HEK293T (cell line): ENCODE results near the gene ARHGEF38.

ENCODE experiments used
- CTCF ChIA-PET: fragments of 350-600 bp; formaldehyde crosslinking; extraction: SDS; loops from one replicate; lab custom pipeline; 2021; ENCODE audit warnings: antibody characterized with exemption, inconsistent platforms; lab: Yijun Ruan, JAX
- POLR2A ChIA-PET: fragments of 350-600 bp; formaldehyde crosslinking; extraction: SDS; loops from one replicate; lab custom pipeline; 2020; ENCODE audit warnings: antibody characterized with exemption, inconsistent platforms; lab: Yijun Ruan, JAX
- DNase-seq: peaks from one replicate; pipeline ENCODE4 v3.0.0; 2012; ENCODE audit warnings: mixed read lengths; ENCODE audit errors: extremely low spot score
- ARNT ChIP-seq: fragments of 450-650 bp; IDR thresholded peaks from 2 replicates; pipeline ENCODE4 v1.6.1; 2017; ENCODE audit warnings: mild to moderate bottlenecking
- BHLHE40 ChIP-seq: fragments of 450-650 bp; IDR thresholded peaks from 2 replicates; pipeline ENCODE4 v1.6.1; 2016; ENCODE audit warnings: mild to moderate bottlenecking, moderate library complexity, borderline replicate concordance
- CTBP1 ChIP-seq: fragments of 450-650 bp; IDR thresholded peaks from 2 replicates; pipeline ENCODE4 v1.6.1; 2016; ENCODE audit warnings: borderline replicate concordance
- ELF4 ChIP-seq: fragments of 450-650 bp; IDR thresholded peaks from 2 replicates; pipeline ENCODE4 v1.6.1; 2017; ENCODE audit warnings: antibody characterized with exemption
- FOXA1 ChIP-seq: fragments of 450-650 bp; IDR thresholded peaks from 2 replicates; pipeline ENCODE4 v1.6.1; 2016; ENCODE audit warnings: mild to moderate bottlenecking
- FOXK2 ChIP-seq: fragments of 450-650 bp; IDR thresholded peaks from 2 replicates; pipeline ENCODE4 v1.6.1; 2016; ENCODE audit warnings: mild to moderate bottlenecking
- FOXM1 ChIP-seq: fragments of 450-650 bp; IDR thresholded peaks from 2 replicates; pipeline ENCODE4 v1.6.1; 2017; ENCODE audit warnings: mild to moderate bottlenecking, borderline replicate concordance
- HDGF ChIP-seq: fragments of 450-650 bp; IDR thresholded peaks from 2 replicates; pipeline ENCODE4 v1.6.1; 2017; ENCODE audit warnings: antibody characterized with exemption, borderline replicate concordance
- L3MBTL2 ChIP-seq: fragments of 450-650 bp; conservative IDR thresholded peaks from 2 replicates; pipeline ENCODE4 v1.6.1; 2016; ENCODE audit warnings: mild to moderate bottlenecking
- LEF1 ChIP-seq: fragments of 450-650 bp; IDR thresholded peaks from 2 replicates; pipeline ENCODE4 v1.6.1; 2017; ENCODE audit warnings: mild to moderate bottlenecking, borderline replicate concordance
- NFRKB ChIP-seq: fragments of 450-650 bp; IDR thresholded peaks from 2 replicates; pipeline ENCODE4 v1.6.1; 2016; ENCODE audit warnings: mild to moderate bottlenecking, moderate library complexity
- SP1 ChIP-seq: fragments of 450-650 bp; IDR thresholded peaks from 2 replicates; pipeline ENCODE4 v1.6.1; 2017
- SUZ12 ChIP-seq: fragments of 450-650 bp; IDR thresholded peaks from 2 replicates; pipeline ENCODE4 v1.6.1; 2016; ENCODE audit warnings: mild to moderate bottlenecking
- TARDBP ChIP-seq: fragments of 450-650 bp; IDR thresholded peaks from 2 replicates; pipeline ENCODE4 v1.6.1; 2016
- ZNF384 ChIP-seq: fragments of 450-650 bp; IDR thresholded peaks from 2 replicates; pipeline ENCODE4 v1.6.1; 2016
- TF ChIP-seq, protein P1 (sequence below): fragments of 450-650 bp; IDR thresholded peaks from 2 replicates; pipeline ENCODE4 v1.6.1; 2016

The ARHGEF38 gene

DNA sequence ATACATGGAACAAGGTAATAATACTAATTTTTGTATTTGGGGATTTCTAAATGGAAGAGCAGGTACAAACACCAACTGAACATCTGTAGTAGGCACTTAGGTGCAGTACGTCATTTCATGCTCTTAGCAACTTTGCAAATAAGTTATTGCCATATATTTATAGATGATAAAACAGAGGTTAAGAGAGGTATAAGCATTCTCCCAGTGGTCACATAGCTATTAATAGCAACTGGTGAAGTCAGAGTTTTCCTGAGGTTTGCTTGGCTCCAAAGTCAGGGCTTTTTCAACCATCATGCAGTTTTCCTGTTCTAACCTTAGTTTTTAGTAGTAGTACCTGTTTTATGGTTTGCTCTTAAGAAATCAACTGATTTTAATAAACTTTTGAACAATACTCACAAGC lies 10.9 kb downstream of the ARHGEF38 start:
- DNase-seq = no peak
- POLR2A ChIA-PET = no interaction called here
- CTCF ChIA-PET = no interaction called here
- no peak for TF ChIP-seq FOXA1
- TF ChIP-seq L3MBTL2 = no peak
- no peak for TF ChIP-seq TARDBP
- no peak for TF ChIP-seq HDGF
- TF ChIP-seq ZNF384 = no peak

DNA sequence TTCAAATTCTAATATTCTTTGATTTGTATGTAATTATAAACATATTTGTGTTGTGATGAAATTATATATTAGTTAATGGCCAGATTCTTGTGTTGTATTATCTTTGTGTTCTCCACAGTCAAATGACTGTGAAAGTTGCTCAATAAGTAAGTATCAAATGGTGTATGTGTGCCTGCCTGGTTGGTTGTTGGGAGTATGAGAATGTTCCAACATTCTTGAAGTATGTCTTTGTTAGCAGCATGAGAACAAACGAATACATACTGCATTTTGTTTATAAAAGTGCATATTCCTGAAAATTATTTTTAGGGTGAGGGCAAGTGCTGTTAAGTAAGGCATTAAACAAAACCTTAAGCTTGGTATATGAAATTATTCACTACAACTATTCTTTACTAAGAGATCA lies 16.2 kb downstream of the ARHGEF38 start:
- DNase-seq = no peak
- CTCF ChIA-PET = no interaction called here
- TF ChIP-seq SP1 = no peak
- no peak for TF ChIP-seq HDGF
- TF ChIP-seq BHLHE40 = no peak
- no peak for TF ChIP-seq L3MBTL2
- no peak for TF ChIP-seq TARDBP
- no peak for TF ChIP-seq ZNF384
- TF ChIP-seq NFRKB = no peak
- no peak for TF ChIP-seq LEF1
- TF ChIP-seq SUZ12 = no peak
- TF ChIP-seq ELF4 = no peak
- no peak for TF ChIP-seq FOXK2
- no peak for TF ChIP-seq FOXA1
- no peak for TF ChIP-seq FOXM1
- TF ChIP-seq, protein P1, sequence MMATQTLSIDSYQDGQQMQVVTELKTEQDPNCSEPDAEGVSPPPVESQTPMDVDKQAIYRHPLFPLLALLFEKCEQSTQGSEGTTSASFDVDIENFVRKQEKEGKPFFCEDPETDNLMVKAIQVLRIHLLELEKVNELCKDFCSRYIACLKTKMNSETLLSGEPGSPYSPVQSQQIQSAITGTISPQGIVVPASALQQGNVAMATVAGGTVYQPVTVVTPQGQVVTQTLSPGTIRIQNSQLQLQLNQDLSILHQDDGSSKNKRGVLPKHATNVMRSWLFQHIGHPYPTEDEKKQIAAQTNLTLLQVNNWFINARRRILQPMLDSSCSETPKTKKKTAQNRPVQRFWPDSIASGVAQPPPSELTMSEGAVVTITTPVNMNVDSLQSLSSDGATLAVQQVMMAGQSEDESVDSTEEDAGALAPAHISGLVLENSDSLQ = no peak
- no peak for TF ChIP-seq CTBP1
- no peak for TF ChIP-seq ARNT
- POLR2A ChIA-PET = no interaction called here

DNA sequence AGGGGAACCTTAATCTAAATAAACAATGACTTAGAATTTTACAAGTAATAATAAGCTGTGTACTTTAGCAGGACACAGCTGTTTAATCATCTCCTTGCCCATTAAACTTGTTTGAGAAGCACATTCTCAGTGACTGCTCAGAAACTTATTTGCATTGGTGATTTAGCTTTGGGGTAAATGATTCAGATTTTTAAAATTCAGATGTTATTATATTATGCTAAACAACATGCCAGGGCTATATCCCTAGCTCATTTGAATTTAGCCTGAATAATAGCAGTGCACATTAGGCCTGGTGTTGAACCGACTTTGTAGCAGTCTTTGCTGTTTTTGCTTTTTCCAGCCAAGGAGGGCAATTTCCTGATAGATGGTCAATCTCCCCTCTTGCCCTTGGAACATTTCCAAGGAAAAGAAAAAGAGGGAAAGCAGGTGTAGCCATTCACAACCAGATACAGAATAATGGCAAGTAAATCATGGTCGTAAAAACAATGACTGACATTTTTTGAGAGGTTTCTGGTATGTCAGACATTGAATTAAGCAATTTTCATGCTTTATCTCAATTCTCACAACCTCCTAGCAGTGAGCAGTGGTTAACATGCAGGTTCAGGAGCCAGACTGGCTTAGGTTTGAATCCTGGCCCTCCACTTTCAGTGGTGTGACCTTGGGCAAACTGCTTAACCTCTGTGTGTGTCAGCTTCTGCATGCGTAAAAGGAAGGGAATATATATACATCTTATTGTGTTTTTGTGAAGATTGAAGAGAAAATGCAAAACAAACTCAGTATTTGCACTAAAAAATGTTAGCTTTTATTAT lies 16.8 kb downstream of the ARHGEF38 start:
- POLR2A ChIA-PET = interaction anchor here (0.6 kb wide), 1 partner anchor 139 kb away, joined by 3 read pairs; the partner anchor contains the start of genes GSTCD and INTS12
- no peak for DNase-seq
- CTCF ChIA-PET = no interaction called here
- TF ChIP-seq FOXK2 = no peak
- TF ChIP-seq, protein P1 = peak; percentile 74

DNA sequence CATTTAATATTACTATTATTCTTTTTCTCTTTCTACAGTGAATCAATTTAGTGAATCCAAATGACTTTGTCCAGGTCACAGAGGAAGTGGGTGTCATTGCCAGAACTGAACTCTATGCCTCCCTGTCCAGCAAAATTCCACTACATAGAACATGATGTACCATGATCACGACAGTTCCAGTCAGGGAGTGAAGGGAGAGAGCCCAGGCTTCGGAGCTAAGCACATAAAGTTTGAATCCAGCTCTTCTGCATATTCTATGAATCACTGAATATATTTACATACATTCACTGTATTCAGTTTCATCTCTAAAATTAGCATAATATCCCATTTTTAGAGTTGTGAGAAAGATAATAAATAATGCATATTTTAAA lies 17.4 kb downstream of the ARHGEF38 start:
- ChIA-PET CTCF (no interaction called here), POLR2A (interaction anchor here (0.6 kb wide), 1 partner anchor 139 kb away, joined by 3 read pairs; the partner anchor contains the start of genes GSTCD and INTS12)
- no peak for TF ChIP-seq LEF1
- no peak for TF ChIP-seq CTBP1
- no peak for TF ChIP-seq FOXM1
- no peak for TF ChIP-seq L3MBTL2
- no peak for TF ChIP-seq SUZ12
- TF ChIP-seq BHLHE40 = no peak
- no peak for TF ChIP-seq ZNF384
- no peak for TF ChIP-seq HDGF
- no peak for TF ChIP-seq NFRKB
- no peak for TF ChIP-seq ARNT
- TF ChIP-seq, protein P1 = no peak
- TF ChIP-seq FOXA1 = no peak
- TF ChIP-seq SP1 = no peak
- TF ChIP-seq ELF4 = no peak
- no peak for TF ChIP-seq TARDBP
- no peak for TF ChIP-seq FOXK2
- DNase-seq = no peak

DNA sequence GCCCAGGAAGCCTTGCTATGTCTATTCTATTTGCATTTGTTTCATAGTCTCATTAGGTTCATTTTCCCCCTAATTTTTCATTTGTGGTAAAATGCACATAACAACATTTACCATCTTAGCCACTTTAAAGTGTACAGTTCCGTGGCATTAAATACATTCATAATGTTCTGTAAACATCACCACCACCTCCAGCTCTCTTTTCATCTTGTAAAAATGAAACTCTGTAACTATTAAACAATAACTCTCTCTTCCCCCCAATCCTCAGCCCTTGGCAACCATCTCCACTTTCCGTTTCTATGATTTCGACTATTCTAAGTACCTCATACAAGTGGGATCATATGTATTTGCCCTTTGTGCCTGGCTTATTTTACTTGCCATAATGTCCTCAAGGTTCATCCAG lies 19.9 kb downstream of the ARHGEF38 start:
- TF ChIP-seq LEF1 (no peak), ARNT (no peak), BHLHE40 (no peak), FOXK2 (no peak), FOXM1 (no peak), TARDBP (no peak), SUZ12 (no peak), NFRKB (no peak), HDGF (no peak), ZNF384 (no peak), SP1 (no peak), FOXA1 (no peak), L3MBTL2 (no peak), ELF4 (no peak), CTBP1 (no peak)
- TF ChIP-seq, protein P1 = no peak
- POLR2A ChIA-PET = no interaction called here
- DNase-seq = no peak
- CTCF ChIA-PET = interaction anchor here (0.7 kb wide), 1 partner anchor 13 kb away, joined by 3 read pairs; no protein-coding TSS in a partner anchor
